Kidney (tissue), 14 donors: ENCODE results near the gene CNOT2. TPM values are rescaled to one million over a fixed set of nuclear protein-coding genes. Genes with fewer than 3 reads are reported as not detected.

ENCODE experiments used
- DNase-seq, 5 donors: peaks; one replicate each; pipeline ENCODE4 v3.0.0-alpha.2; 2013 to 2020
- FAIRE-seq: peaks from 2 replicates; lab custom pipeline; 2012; peaks lifted over from hg19 to GRCh38; lab: Jason Lieb, UNC
- H3K27ac ChIP-seq, 2 donors: one replicate each; pipeline ENCODE4 v1.7.0; 2013; ENCODE audit warnings: low read depth in 2 of 2, low read length in 2 of 2, inconsistent platforms in 1 of 2
- H3K27me3 ChIP-seq: one replicate; pipeline ENCODE4 v1.7.1; 2013; ENCODE audit warnings: low read length, inconsistent platforms; ENCODE audit not compliant: control insufficient read depth, insufficient read depth
- H3K36me3 ChIP-seq, 3 donors: one replicate each; pipeline versions ENCODE4 v1.7.0 to v1.7.1; 2013; ENCODE audit warnings: low read length in 3 of 3, control low read depth in 1 of 3, inconsistent platforms in 1 of 3; ENCODE audit not compliant: insufficient read depth in 3 of 3, control insufficient read depth in 2 of 3
- H3K4me1 ChIP-seq, 3 donors: one replicate each; pipeline versions ENCODE4 v1.7.0 to v1.7.1; 2013; ENCODE audit warnings: low read length in 3 of 3, inconsistent platforms in 1 of 3, low read depth in 1 of 3; ENCODE audit not compliant: control insufficient read depth in 2 of 3, insufficient read depth in 2 of 3
- H3K4me3 ChIP-seq, 3 donors: one replicate each; pipeline versions ENCODE4 v1.7.0 to v1.8.1; 2013; ENCODE audit warnings: low read length in 3 of 3, control low read depth in 1 of 3, inconsistent platforms in 1 of 3
- H3K9ac ChIP-seq, 3 donors: one replicate each; pipeline versions ENCODE4 v1.7.0 to v1.7.1; 2013; ENCODE audit warnings: low read length in 3 of 3, control low read depth in 1 of 3, inconsistent platforms in 1 of 3
- H3K9me3 ChIP-seq, 3 donors: one replicate each; pipeline versions ENCODE4 v1.7.0 to v1.7.1; 2013; ENCODE audit warnings: low read length in 3 of 3, control low read depth in 1 of 3, inconsistent platforms in 1 of 3; ENCODE audit not compliant: control insufficient read depth in 2 of 3, insufficient read depth in 1 of 3
- CTCF ChIP-seq: IDR thresholded peaks from 3 replicates; pipeline ENCODE4 v1.5.1; 2012; ENCODE audit warnings: mild to moderate bottlenecking, moderate library complexity, borderline replicate concordance; ENCODE audit not compliant: insufficient read depth; ENCODE audit errors: extremely low read depth
- intact Hi-C: fragments of 100-400 bp; cut with DNase I; formaldehyde crosslinking; loops from one replicate; pipeline ENCODE4 v1.11.1; 2022
- polyA plus RNA-seq: library from polyadenylated mRNA; stranded (reverse); fragments of 350-450 nt; fragmentation: Illumina TruSeq; extraction: RNeasy Lipid Tissue Mini Kit (QIAGEN cat#74804); gene quantifications from one replicate; pipeline ENCODE4 v1.2.3, GENCODE V29; 2014; ENCODE audit warnings: low read depth, low replicate concordance; ENCODE audit not compliant: insufficient read depth
- total RNA-seq: library from RNA; stranded (reverse); fragmentation: NEBNext Ultra II Directional; extraction: Animal tissue kit (Norgen Biotek cat#: 25700); gene quantifications from one replicate; pipeline ENCODE4 v1.2.1, GENCODE V29; 2021
- donor health status: control.
- donor health status: control.
- donor health status: control.
- donor health status: control.
- donor health status: control.
- donor health status: DM: yes; HTN: yes; CAD: no.
- donor health status: Normal renal cell carcinoma (clear cell type).

CNOT2 gene
- total and polyA plus RNA-seq, 2 donors from 2014 or later, result 21.0 to 68.8 TPM

- H3K27ac ChIP-seq, result no peak overlapping the region
- FAIRE-seq (no peak), DNase-seq (no peak)
- no peak for TF ChIP-seq CTCF
- no peak overlapping the region for H3K4me3 ChIP-seq
- no peaks in the 10 kb centered on the region for H3K4me1 ChIP-seq
- no peaks in the 10 kb centered on the region for H3K27me3 ChIP-seq
- no peaks in the 10 kb centered on the region for H3K9me3 ChIP-seq
- intact Hi-C loops, result no loop called here
- H3K9ac ChIP-seq, result no peak overlapping the region
- H3K36me3 ChIP-seq, result no peaks in the 10 kb centered on the region
Measured at GRCh38 chr12:70197345-70197744, 45.9 kb upstream of the CNOT2 start.

- no peak overlapping the region for H3K4me3 ChIP-seq
- no peaks in the 10 kb centered on the region for H3K27me3 ChIP-seq
- DNase-seq (no peak), FAIRE-seq (no peak)
- H3K9me3 ChIP-seq, result peaks cover 0 to 3% (median 0%) of the 10 kb centered on the region in 3 donors
- intact Hi-C loops, result no loop called here
- H3K9ac ChIP-seq, result no peak overlapping the region
- H3K4me1 ChIP-seq, result no peaks in the 10 kb centered on the region
- no peaks in the 10 kb centered on the region for H3K36me3 ChIP-seq
- no peak overlapping the region for H3K27ac ChIP-seq
- TF ChIP-seq CTCF, result no peak
Measured at GRCh38 chr12:70213707-70214106, 29.5 kb upstream of the CNOT2 start.

- Histone ChIP-seq H3K9me3 (peaks cover 0 to 3% (median 0%) of the 10 kb centered on the region in 3 donors), H3K9ac (no peak overlapping the region), H3K4me1 (no peaks in the 10 kb centered on the region), H3K36me3 (no peaks in the 10 kb centered on the region), H3K27ac (no peak overlapping the region), H3K4me3 (no peak overlapping the region), H3K27me3 (no peaks in the 10 kb centered on the region)
- FAIRE-seq (no peak), DNase-seq (peak in 1 of 5 donors; percentile 44)
- no peak for TF ChIP-seq CTCF
- intact Hi-C loops, result no loop called here
Measured at GRCh38 chr12:70214972-70215617, 28.1 kb upstream of the CNOT2 start.

DNA sequence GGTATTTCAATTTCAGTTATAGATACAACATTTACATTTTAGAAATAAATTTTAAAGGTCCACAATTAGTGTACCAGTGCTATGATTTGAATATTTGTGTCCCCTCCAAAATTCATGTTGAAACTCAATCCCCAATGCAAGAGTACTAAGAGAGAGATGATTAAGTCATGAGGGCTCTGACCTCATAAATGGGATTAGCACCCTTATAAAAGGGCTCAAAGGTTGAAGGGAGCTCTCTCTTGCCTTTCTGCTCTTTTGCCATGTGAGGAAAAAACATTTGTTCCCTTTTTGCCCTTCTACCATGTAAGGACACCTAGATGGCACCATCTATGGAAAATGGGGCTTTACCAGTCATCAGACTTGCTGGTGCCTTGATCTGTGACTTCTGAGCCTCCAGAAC, 25.8 kb upstream of the CNOT2 start:
- H3K4me1 ChIP-seq, result no peaks in the 10 kb centered on the region
- no peaks in the 10 kb centered on the region for H3K9me3 ChIP-seq
- no peaks in the 10 kb centered on the region for H3K36me3 ChIP-seq
- DNase-seq (no peak), FAIRE-seq (no peak)
- H3K27me3 ChIP-seq, result no peaks in the 10 kb centered on the region
- no peak for TF ChIP-seq CTCF
- H3K4me3 ChIP-seq, result no peak overlapping the region
- no peak overlapping the region for H3K27ac ChIP-seq
- intact Hi-C loops, result no loop called here
- no peak overlapping the region for H3K9ac ChIP-seq
